Keratinocyte (primary cell): ENCODE measurements around the gene NSG2. TPM values are rescaled to one million over a fixed set of nuclear protein-coding genes. Genes with fewer than 3 reads are reported as not detected.

Experiments used
- DNase-seq: peaks from one replicate; pipeline ENCODE4 v3.0.0-alpha.2; 2011; ENCODE audit warnings: low read depth, missing footprints, low spot score
- FAIRE-seq: peaks from 2 replicates; lab custom pipeline; 2011; peaks lifted over from hg19 to GRCh38; lab: Jason Lieb, UNC
- H2AFZ ChIP-seq: 2 replicates; pipeline ENCODE4 v1.6.0; 2012; ENCODE audit warnings: low read length, control low read depth, inconsistent platforms; ENCODE audit not compliant: control insufficient read depth
- H3K27ac ChIP-seq: 2 replicates; pipeline ENCODE4 v1.5.1; 2011; ENCODE audit warnings: low read length; ENCODE audit not compliant: control insufficient read depth, insufficient read depth
- H3K27me3 ChIP-seq: 3 replicates; pipeline ENCODE4 v1.6.0; 2011; ENCODE audit warnings: low read length; ENCODE audit not compliant: control insufficient read depth, insufficient read depth; ENCODE audit errors: extremely low read depth
- H3K36me3 ChIP-seq, 2 experiments: 2 replicates in 1 of 2; 3 replicates in 1 of 2; pipeline ENCODE4 v1.5.1; 2011; ENCODE audit warnings: low read length in 2 of 2, mild to moderate bottlenecking in 1 of 2; ENCODE audit not compliant: control insufficient read depth in 2 of 2, insufficient read depth in 2 of 2; ENCODE audit errors: extremely low read depth in 1 of 2
- H3K4me1 ChIP-seq: 3 replicates; pipeline ENCODE4 v1.5.1; 2011; ENCODE audit warnings: low read length; ENCODE audit not compliant: control insufficient read depth, insufficient read depth; ENCODE audit errors: extremely low read depth
- H3K4me2 ChIP-seq: 3 replicates; pipeline ENCODE4 v1.6.0; 2011; ENCODE audit warnings: low read depth, low read length; ENCODE audit not compliant: control insufficient read depth, insufficient read depth; ENCODE audit errors: extremely low read depth
- H3K4me3 ChIP-seq, 3 experiments: fragments of 200-600 bp in 1 of 3; sonication (generic) in 1 of 3; 2 replicates in 2 of 3; 3 replicates in 1 of 3; pipeline ENCODE4 v1.5.1; 2011 to 2016; ENCODE audit warnings: low read length in 3 of 3, mild to moderate bottlenecking in 3 of 3, control low read depth in 2 of 3, inconsistent platforms in 1 of 3, low read depth in 1 of 3, mixed read lengths in 1 of 3, mixed run types in 1 of 3, moderate library complexity in 1 of 3; ENCODE audit not compliant: control insufficient read depth in 2 of 3, insufficient read depth in 2 of 3; ENCODE audit errors: extremely low read depth in 1 of 3
- H3K79me2 ChIP-seq: 2 replicates; pipeline ENCODE4 v1.6.0; 2012; ENCODE audit warnings: low read length; ENCODE audit not compliant: control insufficient read depth, insufficient read depth
- H3K9ac ChIP-seq: 3 replicates; pipeline ENCODE4 v1.6.0; 2011; ENCODE audit warnings: low read length; ENCODE audit not compliant: control insufficient read depth, insufficient read depth; ENCODE audit errors: extremely low read depth
- H3K9me1 ChIP-seq: 3 replicates; pipeline ENCODE4 v1.6.0; 2011; ENCODE audit warnings: low read length; ENCODE audit not compliant: control insufficient read depth, insufficient read depth; ENCODE audit errors: extremely low read depth
- H3K9me3 ChIP-seq: 2 replicates; pipeline ENCODE4 v1.5.1; 2012; ENCODE audit warnings: low read depth, low read length; ENCODE audit not compliant: control insufficient read depth
- H4K20me1 ChIP-seq: 3 replicates; pipeline ENCODE4 v1.6.0; 2011; ENCODE audit warnings: low read length; ENCODE audit not compliant: control insufficient read depth, insufficient read depth; ENCODE audit errors: extremely low read depth
- EZH2 ChIP-seq: IDR thresholded peaks from one replicate; pipeline ENCODE4 v1.6.1; 2012; ENCODE audit warnings: inconsistent platforms, mild to moderate bottlenecking, low read length, moderate library complexity
- dilution Hi-C: fragments of 300-500 bp; cut with MboI; formaldehyde crosslinking; loops from one replicate; pipeline ENCODE4 v1.7.0; 2020; ENCODE audit warnings: low sequenced_read_pairs; ENCODE audit not compliant: extremely low pct_ligation_motif_present
- polyA plus RNA-seq, 5 experiments: library from polyadenylated mRNA; depleted of rRNA in 3 of 5; stranded (reverse) in 3 of 5; stranded (forward) in 1 of 5; unstranded in 1 of 5; fragments of >200 nt; gene quantifications; 1 replicate in 1 of 5; 2 replicates in 3 of 5; 3 replicates in 1 of 5; pipeline versions ENCODE4 v1.2.1 to v1.2.3, GENCODE V29; 2011 to 2012; ENCODE audit warnings: missing spikeins in 2 of 5, low read depth in 1 of 5, low replicate concordance in 1 of 5
- TF ChIP-seq, protein P1 (sequence below), 3 experiments: IDR thresholded peaks in 1 of 3; conservative IDR thresholded peaks in 1 of 3; optimal IDR thresholded peaks in 1 of 3; 2 replicates in 2 of 3; 3 replicates in 1 of 3; pipeline versions ENCODE3 to v1.5.1; 2011; ENCODE audit warnings: low read length in 3 of 3, mild to moderate bottlenecking in 3 of 3, moderate library complexity in 2 of 3, control low read depth in 1 of 3, inconsistent platforms in 1 of 3; ENCODE audit not compliant: insufficient read depth in 2 of 3; ENCODE audit errors: extremely low read depth in 1 of 3

Gene NSG2
- polyA plus RNA-seq, 1 donor (not counting 4 experiments of a cell fraction or from before 2014, with no cell fraction given): not detected

DNA sequence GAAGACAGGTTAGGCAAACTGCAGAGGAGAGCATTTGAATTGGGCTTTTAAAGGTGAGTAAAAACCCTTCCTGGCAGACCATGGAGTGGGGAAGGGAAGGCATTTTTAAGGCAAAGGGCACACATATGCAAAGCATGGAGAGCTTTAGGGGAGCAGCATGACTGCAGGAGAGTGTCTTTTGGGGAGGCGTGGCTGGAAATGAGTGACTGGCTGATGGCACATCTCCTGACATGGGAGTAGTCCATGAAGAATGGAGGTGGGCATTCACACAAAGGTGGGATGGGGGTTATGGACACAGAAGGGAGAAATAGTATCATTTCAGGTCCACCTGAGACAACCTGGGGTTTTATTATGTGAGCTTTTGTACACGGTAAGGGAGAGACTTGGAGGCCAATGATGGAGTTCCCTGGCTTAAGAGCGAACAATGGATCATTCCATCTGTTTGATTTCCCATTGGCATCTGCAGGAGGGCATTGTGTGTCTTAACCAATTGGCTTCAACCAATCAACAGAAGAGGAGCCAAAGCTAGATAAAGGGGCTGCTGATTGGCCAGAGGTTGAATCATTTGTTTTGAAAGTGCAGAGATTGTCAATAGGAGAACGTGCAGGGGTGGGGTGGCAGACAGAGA, 2.1 kb downstream of the NSG2 start:
- Histone ChIP-seq H3K79me2 (no peaks in the 10 kb centered on the region), H3K9me3 (no peaks in the 10 kb centered on the region), H3K4me3 (no peak overlapping the region), H3K4me2 (no peak overlapping the region), H3K27me3 (no peaks in the 10 kb centered on the region), H3K27ac (no peak overlapping the region), H3K9me1 (no peaks in the 10 kb centered on the region), H3K4me1 (no peaks in the 10 kb centered on the region), H3K36me3 (no peaks in the 10 kb centered on the region), H3K9ac (no peak overlapping the region), H4K20me1 (no peaks in the 10 kb centered on the region), H2AFZ (no peak overlapping the region)
- DNase-seq: no peak
- FAIRE-seq: no peak
- TF ChIP-seq, protein P1, sequence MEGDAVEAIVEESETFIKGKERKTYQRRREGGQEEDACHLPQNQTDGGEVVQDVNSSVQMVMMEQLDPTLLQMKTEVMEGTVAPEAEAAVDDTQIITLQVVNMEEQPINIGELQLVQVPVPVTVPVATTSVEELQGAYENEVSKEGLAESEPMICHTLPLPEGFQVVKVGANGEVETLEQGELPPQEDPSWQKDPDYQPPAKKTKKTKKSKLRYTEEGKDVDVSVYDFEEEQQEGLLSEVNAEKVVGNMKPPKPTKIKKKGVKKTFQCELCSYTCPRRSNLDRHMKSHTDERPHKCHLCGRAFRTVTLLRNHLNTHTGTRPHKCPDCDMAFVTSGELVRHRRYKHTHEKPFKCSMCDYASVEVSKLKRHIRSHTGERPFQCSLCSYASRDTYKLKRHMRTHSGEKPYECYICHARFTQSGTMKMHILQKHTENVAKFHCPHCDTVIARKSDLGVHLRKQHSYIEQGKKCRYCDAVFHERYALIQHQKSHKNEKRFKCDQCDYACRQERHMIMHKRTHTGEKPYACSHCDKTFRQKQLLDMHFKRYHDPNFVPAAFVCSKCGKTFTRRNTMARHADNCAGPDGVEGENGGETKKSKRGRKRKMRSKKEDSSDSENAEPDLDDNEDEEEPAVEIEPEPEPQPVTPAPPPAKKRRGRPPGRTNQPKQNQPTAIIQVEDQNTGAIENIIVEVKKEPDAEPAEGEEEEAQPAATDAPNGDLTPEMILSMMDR (optimal IDR thresholded peaks at IDR 0.05 in 1 of 3, IDR thresholded peaks at IDR 0.05 in 1 of 3, conservative IDR thresholded peaks at IDR 0.05 in 1 of 3; ENCODE audit: extremely low read depth in 1 of 3, insufficient read depth in 2 of 3, low read length in 3 of 3): no peak
- TF ChIP-seq EZH2: no peak
- dilution Hi-C loops: no loop called here

DNA sequence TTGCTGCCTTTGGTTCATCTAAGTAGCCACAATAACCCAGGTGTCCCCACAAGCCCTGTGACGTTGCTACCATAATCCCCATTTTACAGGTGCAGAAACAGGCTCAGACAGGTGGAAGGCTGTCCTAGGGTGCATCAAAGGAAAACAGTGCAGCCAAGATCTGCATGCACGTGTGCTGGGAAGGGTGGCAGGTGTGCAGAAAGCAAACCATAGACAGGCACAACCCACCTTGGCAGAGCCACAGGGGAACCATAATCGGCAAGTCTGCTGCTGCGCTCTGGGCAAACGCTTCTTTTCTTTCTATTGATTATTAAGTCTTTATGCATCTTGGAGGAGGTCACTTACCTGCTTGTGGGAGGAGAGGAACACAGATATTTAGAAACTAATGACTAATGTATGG, 7.1 kb downstream of the NSG2 start:
- Histone ChIP-seq H3K9ac (no peak overlapping the region), H3K27ac (no peak overlapping the region), H3K9me3 (no peaks in the 10 kb centered on the region), H3K4me1 (no peaks in the 10 kb centered on the region), H3K36me3 (no peaks in the 10 kb centered on the region), H2AFZ (no peak overlapping the region), H4K20me1 (no peaks in the 10 kb centered on the region), H3K79me2 (no peaks in the 10 kb centered on the region), H3K4me2 (no peak overlapping the region), H3K4me3 (no peak overlapping the region), H3K9me1 (no peaks in the 10 kb centered on the region), H3K27me3 (no peaks in the 10 kb centered on the region)
- dilution Hi-C loops: no loop called here
- no peak for DNase-seq
- FAIRE-seq: no peak
- no peak for TF ChIP-seq EZH2
- TF ChIP-seq, protein P1 (optimal IDR thresholded peaks at IDR 0.05 in 1 of 3, IDR thresholded peaks at IDR 0.05 in 1 of 3, conservative IDR thresholded peaks at IDR 0.05 in 1 of 3; ENCODE audit: extremely low read depth in 1 of 3, insufficient read depth in 2 of 3, low read length in 3 of 3): no peak
